HEK293 (cell line): ENCODE results near the gene DLL1.

Source experiments
- CTCF ChIA-PET: fragments of 350-600 bp; formaldehyde crosslinking; extraction: SDS; loops from one replicate; lab custom pipeline; 2021; ENCODE audit warnings: antibody characterized with exemption; lab: Yijun Ruan, JAX
- POLR2A ChIA-PET: fragments of 300-600 bp; formaldehyde crosslinking; extraction: SDS; loops from one replicate; lab custom pipeline; 2020; ENCODE audit warnings: antibody characterized with exemption, inconsistent platforms; lab: Yijun Ruan, JAX
- H3K27ac ChIP-seq: fragments of 200-500 bp; sonication (Bioruptor generic); 2 replicates; pipeline ENCODE4 v1.5.1; 2014; ENCODE audit warnings: low read depth, low read length, control low read depth, inconsistent platforms; ENCODE audit errors: extremely low read depth
- H3K36me3 ChIP-seq, 2 experiments: fragments of 200-500 bp in 1 of 2; sonication (Bioruptor generic) in 1 of 2; 1 replicate in 1 of 2; 2 replicates in 1 of 2; pipeline ENCODE4 v1.5.1; 2014 to 2017; ENCODE audit warnings: inconsistent platforms in 2 of 2, low read length in 2 of 2; ENCODE audit not compliant: control insufficient read depth in 2 of 2, insufficient read depth in 1 of 2
- H3K4me1 ChIP-seq: fragments of 200-500 bp; sonication (Bioruptor generic); 2 replicates; pipeline ENCODE4 v1.5.1; 2014; ENCODE audit warnings: mild to moderate bottlenecking, low read length, inconsistent platforms; ENCODE audit not compliant: control insufficient read depth, insufficient read depth
- H3K4me3 ChIP-seq: 2 replicates; pipeline ENCODE4 v1.5.1; 2011; ENCODE audit warnings: low read depth, mild to moderate bottlenecking, control low read depth, low read length, moderate library complexity
- H3K9me3 ChIP-seq: fragments of 200-500 bp; sonication (Bioruptor generic); 2 replicates; pipeline ENCODE4 v1.5.1; 2014; ENCODE audit warnings: low read depth, low read length, inconsistent platforms; ENCODE audit not compliant: control insufficient read depth, insufficient read depth
- FEZF1 ChIP-seq: fragments of 450-650 bp; formaldehyde crosslinking; IDR thresholded peaks from 2 replicates; pipeline ENCODE4 v1.5.1; 2016; ENCODE audit warnings: missing biosample characterization, missing genetic modification characterization
- SETDB1 ChIP-seq: IDR thresholded peaks from one replicate; pipeline ENCODE4 v1.6.1; 2017; ENCODE audit warnings: mild to moderate bottlenecking, low read length, moderate library complexity, mixed read lengths; ENCODE audit not compliant: insufficient read length
- SP7 ChIP-seq: fragments of 450-650 bp; formaldehyde crosslinking; IDR thresholded peaks from 2 replicates; pipeline ENCODE4 v1.5.1; 2016; ENCODE audit warnings: missing biosample characterization, missing genetic modification characterization
- ZFP41 ChIP-seq: fragments of 450-650 bp; formaldehyde crosslinking; IDR thresholded peaks from 2 replicates; pipeline ENCODE4 v1.5.1; 2016; ENCODE audit warnings: missing biosample characterization, missing genetic modification characterization, borderline replicate concordance
- ZNF121 ChIP-seq: fragments of 450-650 bp; formaldehyde crosslinking; IDR thresholded peaks from 2 replicates; pipeline ENCODE4 v1.5.1; 2016; ENCODE audit warnings: missing biosample characterization, missing genetic modification characterization
- ZNF169 ChIP-seq: fragments of 450-650 bp; formaldehyde crosslinking; IDR thresholded peaks from 2 replicates; pipeline ENCODE4 v1.5.1; 2016; ENCODE audit warnings: missing biosample characterization, missing genetic modification characterization
- ZNF2 ChIP-seq: fragments of 450-650 bp; formaldehyde crosslinking; IDR thresholded peaks from 2 replicates; pipeline ENCODE4 v1.5.1; 2016; ENCODE audit warnings: missing biosample characterization, missing genetic modification characterization
- ZNF202 ChIP-seq: fragments of 450-650 bp; formaldehyde crosslinking; IDR thresholded peaks from 2 replicates; pipeline ENCODE4 v1.5.1; 2016; ENCODE audit warnings: missing biosample characterization, missing genetic modification characterization, borderline replicate concordance
- ZNF223 ChIP-seq: fragments of 450-650 bp; formaldehyde crosslinking; IDR thresholded peaks from 2 replicates; pipeline ENCODE4 v1.5.1; 2016; ENCODE audit warnings: missing biosample characterization, missing genetic modification characterization
- ZNF24 ChIP-seq: fragments of 450-650 bp; formaldehyde crosslinking; IDR thresholded peaks from 2 replicates; pipeline ENCODE4 v1.5.1; 2016; ENCODE audit warnings: missing biosample characterization, missing genetic modification characterization
- ZNF37A ChIP-seq: fragments of 450-650 bp; IDR thresholded peaks from 2 replicates; pipeline ENCODE4 v1.5.1; 2018; ENCODE audit warnings: missing biosample characterization, missing genetic modification characterization
- ZNF660 ChIP-seq: fragments of 450-650 bp; IDR thresholded peaks from 2 replicates; pipeline ENCODE4 v1.5.1; 2018; ENCODE audit warnings: missing biosample characterization, mild to moderate bottlenecking, missing genetic modification characterization
- ZNF707 ChIP-seq: fragments of 450-650 bp; formaldehyde crosslinking; IDR thresholded peaks from 2 replicates; pipeline ENCODE4 v1.5.1; 2016; ENCODE audit warnings: missing biosample characterization, missing genetic modification characterization
- ZNF843 ChIP-seq: fragments of 450-650 bp; formaldehyde crosslinking; IDR thresholded peaks from 2 replicates; pipeline ENCODE4 v1.5.1; 2016; ENCODE audit warnings: missing biosample characterization, missing genetic modification characterization
- TF ChIP-seq, protein P1 (sequence below): fragments of 450-650 bp; IDR thresholded peaks from 2 replicates; pipeline ENCODE4 v1.5.1; 2018; ENCODE audit warnings: missing biosample characterization, missing genetic modification characterization
- TF ChIP-seq, protein P2 (sequence below): fragments of 450-650 bp; IDR thresholded peaks from 2 replicates; pipeline ENCODE4 v1.5.1; 2018; ENCODE audit warnings: missing biosample characterization, mild to moderate bottlenecking, missing genetic modification characterization
- TF ChIP-seq, protein P3 (sequence below): fragments of 450-650 bp; formaldehyde crosslinking; IDR thresholded peaks from 2 replicates; pipeline ENCODE4 v1.5.1; 2016; ENCODE audit warnings: missing biosample characterization, missing genetic modification characterization
- TF ChIP-seq, protein P4 (sequence below): fragments of 450-650 bp; formaldehyde crosslinking; IDR thresholded peaks from 2 replicates; pipeline ENCODE4 v1.5.1; 2016; ENCODE audit warnings: missing biosample characterization, missing genetic modification characterization

The DLL1 gene

DNA sequence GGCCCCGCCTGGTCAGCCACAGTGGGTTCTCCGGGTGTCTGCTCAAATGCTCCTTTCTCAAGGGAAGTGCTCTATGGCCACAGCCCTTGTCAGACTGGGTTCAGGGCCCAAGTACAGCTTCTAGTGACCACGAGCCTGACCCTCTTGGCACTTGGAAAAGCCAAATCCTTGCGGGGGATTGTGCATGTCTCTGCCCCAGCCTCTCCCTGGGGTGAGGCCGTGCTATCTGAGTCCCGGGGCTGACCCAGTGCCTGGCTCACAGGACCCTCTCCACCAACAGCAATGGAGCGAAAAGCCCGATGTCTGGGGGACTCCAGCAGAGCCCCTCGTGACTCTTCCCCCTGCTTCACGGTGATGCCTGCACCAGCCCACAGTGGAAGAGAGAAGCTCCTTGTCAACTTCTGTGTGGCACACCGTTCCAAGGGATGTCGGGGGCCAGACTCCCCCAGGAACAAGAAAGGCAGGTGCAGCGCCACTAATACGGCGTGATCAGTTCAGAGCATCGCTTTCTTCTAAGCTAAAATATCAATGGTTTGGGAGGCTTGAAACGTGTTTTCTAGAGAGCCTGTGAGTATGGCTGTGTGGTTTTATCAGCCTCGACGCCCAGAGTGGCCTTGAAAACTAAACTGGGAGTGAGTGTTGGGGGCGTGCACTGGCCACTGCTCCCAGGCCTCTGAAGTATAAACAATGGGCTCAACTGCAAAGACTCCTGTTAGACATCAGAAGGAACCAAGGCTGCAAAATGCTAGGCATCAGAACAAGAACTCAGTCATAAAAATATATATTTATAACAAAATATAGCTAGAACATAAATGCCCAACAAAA lies 51.9 kb downstream of the DLL1 start (continued):
- TF ChIP-seq, protein P1, sequence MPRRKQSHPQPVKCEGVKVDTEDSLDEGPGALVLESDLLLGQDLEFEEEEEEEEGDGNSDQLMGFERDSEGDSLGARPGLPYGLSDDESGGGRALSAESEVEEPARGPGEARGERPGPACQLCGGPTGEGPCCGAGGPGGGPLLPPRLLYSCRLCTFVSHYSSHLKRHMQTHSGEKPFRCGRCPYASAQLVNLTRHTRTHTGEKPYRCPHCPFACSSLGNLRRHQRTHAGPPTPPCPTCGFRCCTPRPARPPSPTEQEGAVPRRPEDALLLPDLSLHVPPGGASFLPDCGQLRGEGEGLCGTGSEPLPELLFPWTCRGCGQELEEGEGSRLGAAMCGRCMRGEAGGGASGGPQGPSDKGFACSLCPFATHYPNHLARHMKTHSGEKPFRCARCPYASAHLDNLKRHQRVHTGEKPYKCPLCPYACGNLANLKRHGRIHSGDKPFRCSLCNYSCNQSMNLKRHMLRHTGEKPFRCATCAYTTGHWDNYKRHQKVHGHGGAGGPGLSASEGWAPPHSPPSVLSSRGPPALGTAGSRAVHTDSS (tag by site-specific recombination): no peak
- TF ChIP-seq FEZF1 (tag by site-specific recombination) (no peak), SETDB1 (no peak), ZNF660 (no peak), ZFP41 (tag by site-specific recombination) (no peak), ZNF24 (tag by site-specific recombination) (no peak), ZNF169 (no peak), SP7 (no peak), ZNF121 (tag by site-specific recombination) (no peak)
- TF ChIP-seq, protein P2, sequence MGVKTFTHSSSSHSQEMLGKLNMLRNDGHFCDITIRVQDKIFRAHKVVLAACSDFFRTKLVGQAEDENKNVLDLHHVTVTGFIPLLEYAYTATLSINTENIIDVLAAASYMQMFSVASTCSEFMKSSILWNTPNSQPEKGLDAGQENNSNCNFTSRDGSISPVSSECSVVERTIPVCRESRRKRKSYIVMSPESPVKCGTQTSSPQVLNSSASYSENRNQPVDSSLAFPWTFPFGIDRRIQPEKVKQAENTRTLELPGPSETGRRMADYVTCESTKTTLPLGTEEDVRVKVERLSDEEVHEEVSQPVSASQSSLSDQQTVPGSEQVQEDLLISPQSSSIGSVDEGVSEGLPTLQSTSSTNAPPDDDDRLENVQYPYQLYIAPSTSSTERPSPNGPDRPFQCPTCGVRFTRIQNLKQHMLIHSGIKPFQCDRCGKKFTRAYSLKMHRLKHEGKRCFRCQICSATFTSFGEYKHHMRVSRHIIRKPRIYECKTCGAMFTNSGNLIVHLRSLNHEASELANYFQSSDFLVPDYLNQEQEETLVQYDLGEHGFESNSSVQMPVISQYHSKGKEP (tag by site-specific recombination): no peak

DNA sequence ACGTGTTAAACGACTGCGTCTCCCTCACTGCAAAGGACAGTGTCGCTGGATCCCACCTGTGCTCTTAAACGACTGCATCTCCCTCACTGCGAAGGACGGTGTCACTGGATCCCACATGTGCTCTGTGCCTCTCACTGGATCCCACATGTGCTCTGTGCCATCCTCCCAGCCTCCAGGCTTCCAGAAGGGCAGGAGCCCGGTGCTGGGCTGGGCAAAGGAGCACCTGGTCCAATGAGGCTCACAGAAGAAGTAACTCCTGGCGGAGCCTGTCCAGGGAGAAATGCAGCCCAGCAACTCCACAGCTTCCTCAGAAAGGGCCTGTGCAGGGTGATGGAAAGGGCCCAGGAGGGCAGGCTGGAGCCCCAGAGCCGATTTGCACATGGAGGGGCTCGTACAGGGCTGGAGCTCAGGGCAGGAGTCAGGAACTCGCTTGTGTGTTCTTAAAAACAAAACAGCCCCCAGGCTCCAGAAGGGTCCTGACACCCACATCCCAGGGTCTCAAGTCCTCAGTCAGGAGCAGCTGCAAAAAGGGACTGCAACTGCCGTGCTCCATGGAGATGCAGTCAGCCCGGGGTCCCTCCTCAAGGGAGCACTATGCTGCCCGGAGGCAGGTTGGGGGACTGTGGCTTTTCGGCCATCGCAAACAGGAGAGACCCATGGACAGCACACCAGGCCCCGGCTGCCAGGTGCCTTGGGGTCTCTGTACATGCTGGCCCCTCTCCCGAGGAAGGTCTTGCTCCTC lies 52.7 kb downstream of the DLL1 start:
- no peaks in the 10 kb centered on the region for H3K36me3 ChIP-seq
- no peak overlapping the region for H3K4me3 ChIP-seq
- H3K27ac ChIP-seq: no peak overlapping the region
- ChIA-PET CTCF (no interaction called here), POLR2A (no interaction called here)
- H3K9me3 ChIP-seq: no peaks in the 10 kb centered on the region
- no peaks in the 10 kb centered on the region for H3K4me1 ChIP-seq
- TF ChIP-seq ZNF202 (tag by site-specific recombination): no peak
- TF ChIP-seq FEZF1 (tag by site-specific recombination): no peak
- no peak for TF ChIP-seq ZNF37A (tag by site-specific recombination)
- TF ChIP-seq, protein P3, sequence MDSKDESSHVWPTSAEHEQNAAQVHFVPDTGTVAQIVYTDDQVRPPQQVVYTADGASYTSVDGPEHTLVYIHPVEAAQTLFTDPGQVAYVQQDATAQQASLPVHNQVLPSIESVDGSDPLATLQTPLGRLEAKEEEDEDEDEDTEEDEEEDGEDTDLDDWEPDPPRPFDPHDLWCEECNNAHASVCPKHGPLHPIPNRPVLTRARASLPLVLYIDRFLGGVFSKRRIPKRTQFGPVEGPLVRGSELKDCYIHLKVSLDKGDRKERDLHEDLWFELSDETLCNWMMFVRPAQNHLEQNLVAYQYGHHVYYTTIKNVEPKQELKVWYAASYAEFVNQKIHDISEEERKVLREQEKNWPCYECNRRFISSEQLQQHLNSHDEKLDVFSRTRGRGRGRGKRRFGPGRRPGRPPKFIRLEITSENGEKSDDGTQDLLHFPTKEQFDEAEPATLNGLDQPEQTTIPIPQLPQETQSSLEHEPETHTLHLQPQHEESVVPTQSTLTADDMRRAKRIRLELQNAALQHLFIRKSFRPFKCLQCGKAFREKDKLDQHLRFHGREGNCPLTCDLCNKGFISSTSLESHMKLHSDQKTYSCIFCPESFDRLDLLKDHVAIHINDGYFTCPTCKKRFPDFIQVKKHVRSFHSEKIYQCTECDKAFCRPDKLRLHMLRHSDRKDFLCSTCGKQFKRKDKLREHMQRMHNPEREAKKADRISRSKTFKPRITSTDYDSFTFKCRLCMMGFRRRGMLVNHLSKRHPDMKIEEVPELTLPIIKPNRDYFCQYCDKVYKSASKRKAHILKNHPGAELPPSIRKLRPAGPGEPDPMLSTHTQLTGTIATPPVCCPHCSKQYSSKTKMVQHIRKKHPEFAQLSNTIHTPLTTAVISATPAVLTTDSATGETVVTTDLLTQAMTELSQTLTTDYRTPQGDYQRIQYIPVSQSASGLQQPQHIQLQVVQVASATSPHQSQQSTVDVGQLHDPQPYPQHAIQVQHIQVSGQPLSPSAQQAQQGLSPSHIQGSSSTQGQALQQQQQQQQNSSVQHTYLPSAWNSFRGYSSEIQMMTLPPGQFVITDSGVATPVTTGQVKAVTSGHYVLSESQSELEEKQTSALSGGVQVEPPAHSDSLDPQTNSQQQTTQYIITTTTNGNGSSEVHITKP (tag by site-specific recombination): no peak
- no peak for TF ChIP-seq SETDB1
- TF ChIP-seq ZNF843 (tag by site-specific recombination): no peak
- no peak for TF ChIP-seq ZNF2
- no peak for TF ChIP-seq ZNF707 (tag by site-specific recombination)
- TF ChIP-seq, protein P4, sequence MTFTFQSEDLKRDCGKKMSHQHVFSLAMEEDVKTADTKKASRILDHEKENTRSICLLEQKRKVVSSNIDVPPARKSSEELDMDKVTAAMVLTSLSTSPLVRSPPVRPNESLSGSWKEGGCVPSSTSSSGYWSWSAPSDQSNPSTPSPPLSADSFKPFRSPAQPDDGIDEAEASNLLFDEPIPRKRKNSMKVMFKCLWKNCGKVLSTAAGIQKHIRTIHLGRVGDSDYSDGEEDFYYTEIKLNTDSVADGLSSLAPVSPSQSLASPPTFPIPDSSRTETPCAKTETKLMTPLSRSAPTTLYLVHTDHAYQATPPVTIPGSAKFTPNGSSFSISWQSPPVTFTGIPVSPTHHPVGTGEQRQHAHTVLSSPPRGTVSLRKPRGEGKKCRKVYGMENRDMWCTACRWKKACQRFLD (tag by site-specific recombination): no peak
- no peak for TF ChIP-seq ZNF223 (tag by site-specific recombination)
